Esophagus squamous epithelium (tissue), 5 donors: ENCODE measurements around the gene OR7A10. TPM values are rescaled to one million over a fixed set of nuclear protein-coding genes. Genes with fewer than 3 reads are reported as not detected.

ENCODE experiments used
- DNase-seq: peaks from one replicate; lab custom pipeline; 2025; lab: John Stamatoyannopoulos, UW
- H3K27ac ChIP-seq, 4 donors: fragments of 200-600 bp; sonication (generic); one replicate each; pipeline ENCODE4 v1.5.1; 2016 to 2019; ENCODE audit warnings: mild to moderate bottlenecking in 1 of 4
- H3K27me3 ChIP-seq, 4 donors: fragments of 200-600 bp; sonication (generic); 1 replicate in 3 of 4; 2 replicates in 1 of 4; pipeline versions ENCODE4 v1.5.1 to v1.6.0; 2017 to 2021; ENCODE audit warnings: antibody characterized with exemption in 1 of 4
- H3K36me3 ChIP-seq, 3 donors: fragments of 200-600 bp; sonication (generic); one replicate each; pipeline ENCODE4 v1.5.1; 2016 to 2019
- H3K4me1 ChIP-seq, 3 donors: fragments of 200-600 bp; sonication (generic); one replicate each; pipeline ENCODE4 v1.5.1; 2017 to 2019
- H3K4me3 ChIP-seq, 4 donors: fragments of 200-600 bp; sonication (generic); 1 replicate in 3 of 4; 2 replicates in 1 of 4; pipeline ENCODE4 v1.5.1; 2016 to 2019; ENCODE audit warnings: mild to moderate bottlenecking in 2 of 4, moderate library complexity in 1 of 4
- H3K9me3 ChIP-seq, 3 donors: fragments of 200-600 bp; sonication (generic); one replicate each; pipeline ENCODE4 v1.5.1; 2016 to 2019
- CTCF ChIP-seq, 6 experiments: fragments of 450-650 bp in 4 of 6; fragments of 200-600 bp in 2 of 6; sonication (generic) in 2 of 6; IDR thresholded peaks; one replicate each; pipeline ENCODE4 v1.5.1; 2016 to 2019; ENCODE audit warnings: antibody characterized with exemption in 6 of 6, mild to moderate bottlenecking in 4 of 6, moderate library complexity in 4 of 6
- POLR2A ChIP-seq, 4 donors: fragments of 450-650 bp; IDR thresholded peaks; one replicate each; pipeline ENCODE4 v1.6.1; 2017; ENCODE audit warnings: antibody characterized with exemption in 4 of 4, mild to moderate bottlenecking in 4 of 4, moderate library complexity in 3 of 4
- WGBS, 2 donors: methylation state at CpG; one replicate each; pipeline ENCODE4 v1.1.5; 2018; 5-methylcytosine and 5-hydroxymethylcytosine counted together
- intact Hi-C: fragments of 100-400 bp; cut with DNase I; formaldehyde crosslinking; loops from one replicate; pipeline ENCODE4 v1.15.0; 2022
- total RNA-seq, 4 donors: library from RNA; depleted of rRNA; stranded (reverse); fragments of >200 nt; gene quantifications; one replicate each; pipeline ENCODE4 v1.1.0, GENCODE V29; 2016
- donor health status: DM: yes; HTN: yes; CAD: no.

The OR7A10 gene
- total RNA-seq, 4 donors from 2014 or later: not detected

- TF ChIP-seq POLR2A (IDR thresholded peaks at IDR 0.05) (no peak), CTCF (IDR thresholded peaks at IDR 0.05) (no peak)
- DNase-seq: no peak
- intact Hi-C loops: no loop called here
- H3K4me3 ChIP-seq: no peak overlapping the region
- no peaks in the 10 kb centered on the region for H3K36me3 ChIP-seq
- no peak overlapping the region for H3K27ac ChIP-seq
- no peaks in the 10 kb centered on the region for H3K4me1 ChIP-seq
- H3K27me3 ChIP-seq: no peaks in the 10 kb centered on the region
- H3K9me3 ChIP-seq: no peaks in the 10 kb centered on the region
- WGBS, 2 donors: 70 to 71% methylated on average over 8 of the region's 8 CpGs
These were observed 30.1 kb downstream of the OR7A10 start for GRCh38 chr19:14818588-14818987.

- intact Hi-C loops: no loop called here
- H3K4me1 ChIP-seq: no peaks in the 10 kb centered on the region
- no peaks in the 10 kb centered on the region for H3K36me3 ChIP-seq
- H3K4me3 ChIP-seq: no peak overlapping the region
- H3K27me3 ChIP-seq: no peaks in the 10 kb centered on the region
- no peak for DNase-seq
- H3K27ac ChIP-seq: no peak overlapping the region
- TF ChIP-seq CTCF (IDR thresholded peaks at IDR 0.05): no peak
- H3K9me3 ChIP-seq: no peaks in the 10 kb centered on the region
- WGBS, 2 donors: 29 to 66% methylated on average over 2 to 3 of the region's 3 CpGs
These were observed 31.7 kb downstream of the OR7A10 start for GRCh38 chr19:14817052-14817451.

GRCh38 chr19:14814982-14815652 lies 33.6 kb downstream of the OR7A10 start:
- H3K27me3 ChIP-seq: no peaks in the 10 kb centered on the region
- intact Hi-C loops: no loop called here
- H3K4me1 ChIP-seq: no peaks in the 10 kb centered on the region
- H3K36me3 ChIP-seq: no peaks in the 10 kb centered on the region
- TF ChIP-seq CTCF (IDR thresholded peaks at IDR 0.05) (no peak), POLR2A (IDR thresholded peaks at IDR 0.05) (no peak)
- no peak for DNase-seq
- WGBS, 2 donors: 64 to 79% methylated on average over 2 of the region's 2 CpGs
- H3K4me3 ChIP-seq: no peak overlapping the region
- H3K9me3 ChIP-seq: no peaks in the 10 kb centered on the region
- no peak overlapping the region for H3K27ac ChIP-seq

GRCh38 chr19:14809272-14810057 lies 39.3 kb downstream of the OR7A10 start:
- Histone ChIP-seq H3K9me3 (no peaks in the 10 kb centered on the region), H3K4me3 (no peak overlapping the region), H3K36me3 (no peaks in the 10 kb centered on the region), H3K27me3 (no peaks in the 10 kb centered on the region), H3K27ac (no peak overlapping the region), H3K4me1 (no peaks in the 10 kb centered on the region)
- DNase-seq: no peak
- intact Hi-C loops: no loop called here
- no peak for TF ChIP-seq CTCF (IDR thresholded peaks at IDR 0.05)
- TF ChIP-seq POLR2A (IDR thresholded peaks at IDR 0.05): no peak
- 62 to 65% methylated on average over 9 of the region's 9 CpGs for WGBS, 2 donors

- intact Hi-C loops: no loop called here
- no peaks in the 10 kb centered on the region for H3K9me3 ChIP-seq
- 80 to 84% methylated on average over 3 of the region's 3 CpGs for WGBS, 2 donors
- H3K4me1 ChIP-seq: no peaks in the 10 kb centered on the region
- DNase-seq: no peak
- H3K27me3 ChIP-seq: peaks cover 0 to 6% (median 0%) of the 10 kb centered on the region in 4 donors
- H3K4me3 ChIP-seq: no peak overlapping the region
- TF ChIP-seq POLR2A (IDR thresholded peaks at IDR 0.05) (no peak), CTCF (IDR thresholded peaks at IDR 0.05) (no peak)
- no peaks in the 10 kb centered on the region for H3K36me3 ChIP-seq
- no peak overlapping the region for H3K27ac ChIP-seq
These were observed 44.0 kb downstream of the OR7A10 start for GRCh38 chr19:14804765-14805164.
